Measurements from ENCODE around the gene EFHC2. TPM values are rescaled to one million over a fixed set of nuclear protein-coding genes. Genes with fewer than 3 reads are reported as not detected.
A peak's percentile ranks its signal among the peaks of the same experiment; 100 is the strongest.

Gene EFHC2
- total and polyA plus RNA-seq, 5 donors from 2014 or later = 0.14 to 1.1 (median 0.47) TPM

- no peak overlapping the region for H3K27ac ChIP-seq (ENCODE audit: insufficient read depth, low read length, poor library complexity, severe bottlenecking)
- H3K4me3 Mint-ChIP-seq = no peak overlapping the region
- no peaks in the 10 kb centered on the region for H3K36me3 ChIP-seq (ENCODE audit: control insufficient read depth, insufficient read depth, low read length)
- H3K27ac Mint-ChIP-seq = no peak overlapping the region
- no peaks in the 10 kb centered on the region for H3K36me3 Mint-ChIP-seq
- no peaks in the 10 kb centered on the region for H3K4me1 ChIP-seq (ENCODE audit: control insufficient read depth, insufficient read depth, low read length, poor library complexity, severe bottlenecking)
- H3K9me3 ChIP-seq (ENCODE audit: control insufficient read depth in 2 of 2, low read length in 2 of 2) = no peaks in the 10 kb centered on the region
- no peak for ATAC-seq (ENCODE audit: low read depth in 2 of 2)
- H3K27me3 Mint-ChIP-seq = peaks cover 5% of the 10 kb centered on the region
- no peak overlapping the region for H3K4me3 ChIP-seq (ENCODE audit: low read depth, low read length)
- H3K9me3 Mint-ChIP-seq = peaks cover 0 to 3% (median 0%) of the 10 kb centered on the region in 7 donors
- DNase-seq = no peak
- H3K4me1 Mint-ChIP-seq = no peaks in the 10 kb centered on the region
- H3K27me3 ChIP-seq (ENCODE audit: control insufficient read depth, insufficient read depth, low read length) = no peaks in the 10 kb centered on the region
Measured at GRCh38 chrX:44291468-44292092, 51.9 kb downstream of the EFHC2 start.

GRCh38 chrX:44290718-44291117, 52.8 kb downstream of the EFHC2 start:
- H3K4me3 Mint-ChIP-seq = no peak overlapping the region
- H3K27me3 Mint-ChIP-seq = peaks cover 5% of the 10 kb centered on the region
- H3K9me3 ChIP-seq (ENCODE audit: control insufficient read depth in 2 of 2, low read length in 2 of 2) = no peaks in the 10 kb centered on the region
- no peaks in the 10 kb centered on the region for H3K36me3 ChIP-seq (ENCODE audit: control insufficient read depth, insufficient read depth, low read length)
- H3K27ac ChIP-seq (ENCODE audit: insufficient read depth, low read length, poor library complexity, severe bottlenecking) = no peak overlapping the region
- H3K9me3 Mint-ChIP-seq = peaks cover 0 to 3% (median 0%) of the 10 kb centered on the region in 7 donors
- no peaks in the 10 kb centered on the region for H3K27me3 ChIP-seq (ENCODE audit: control insufficient read depth, insufficient read depth, low read length)
- no peaks in the 10 kb centered on the region for H3K36me3 Mint-ChIP-seq
- no peak overlapping the region for H3K4me3 ChIP-seq (ENCODE audit: low read depth, low read length)
- no peak overlapping the region for H3K27ac Mint-ChIP-seq
- ATAC-seq (ENCODE audit: low read depth in 2 of 2) = no peak
- no peaks in the 10 kb centered on the region for H3K4me1 Mint-ChIP-seq
- H3K4me1 ChIP-seq (ENCODE audit: control insufficient read depth, insufficient read depth, low read length, poor library complexity, severe bottlenecking) = no peaks in the 10 kb centered on the region
- DNase-seq = no peak

- Histone ChIP-seq H3K4me3 (ENCODE audit: low read depth, low read length) (no peak overlapping the region), H3K9me3 (ENCODE audit: control insufficient read depth in 2 of 2, low read length in 2 of 2) (no peaks in the 10 kb centered on the region), H3K27me3 (ENCODE audit: control insufficient read depth, insufficient read depth, low read length) (no peaks in the 10 kb centered on the region), H3K4me1 (ENCODE audit: control insufficient read depth, insufficient read depth, low read length, poor library complexity, severe bottlenecking) (no peaks in the 10 kb centered on the region), H3K27ac (ENCODE audit: insufficient read depth, low read length, poor library complexity, severe bottlenecking) (no peak overlapping the region), H3K36me3 (ENCODE audit: control insufficient read depth, insufficient read depth, low read length) (no peaks in the 10 kb centered on the region)
- Mint-ChIP-seq H3K27me3 (peaks cover 4% of the 10 kb centered on the region), H3K4me3 (no peak overlapping the region), H3K9me3 (no peaks in the 10 kb centered on the region), H3K36me3 (no peaks in the 10 kb centered on the region), H3K27ac (no peak overlapping the region), H3K4me1 (no peaks in the 10 kb centered on the region)
- DNase-seq (no peak), ATAC-seq (ENCODE audit: low read depth in 2 of 2) (no peak)
Measured at GRCh38 chrX:44282753-44283152, 60.7 kb downstream of the EFHC2 start.

DNA sequence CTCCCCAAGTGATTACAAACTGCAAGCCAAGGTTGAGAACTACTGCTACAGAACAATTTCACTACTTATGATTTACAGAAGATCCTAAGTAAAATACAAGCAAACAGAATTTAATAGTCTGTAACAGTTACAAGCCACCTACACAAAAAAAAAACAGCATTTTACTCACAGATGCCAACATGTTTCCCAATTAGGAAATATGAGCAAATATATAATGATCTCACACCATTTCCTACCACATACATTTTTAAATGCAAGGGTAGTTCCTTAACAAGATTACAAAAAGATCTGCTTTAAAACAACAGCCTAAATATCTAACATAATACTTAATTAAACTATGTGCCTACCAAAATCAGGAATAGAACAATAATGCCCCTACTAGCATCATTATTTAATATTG, 63.4 kb downstream of the EFHC2 start:
- no peaks in the 10 kb centered on the region for H3K27me3 ChIP-seq (ENCODE audit: control insufficient read depth, insufficient read depth, low read length)
- Mint-ChIP-seq H3K27me3 (peaks cover 4% of the 10 kb centered on the region), H3K36me3 (no peaks in the 10 kb centered on the region), H3K27ac (no peak overlapping the region), H3K9me3 (no peaks in the 10 kb centered on the region), H3K4me1 (peaks cover 1 to 3% (median 2%) of the 10 kb centered on the region in 4 donors), H3K4me3 (no peak overlapping the region)
- DNase-seq = no peak
- no peaks in the 10 kb centered on the region for H3K4me1 ChIP-seq (ENCODE audit: control insufficient read depth, insufficient read depth, low read length, poor library complexity, severe bottlenecking)
- no peak overlapping the region for H3K27ac ChIP-seq (ENCODE audit: insufficient read depth, low read length, poor library complexity, severe bottlenecking)
- H3K36me3 ChIP-seq (ENCODE audit: control insufficient read depth, insufficient read depth, low read length) = no peaks in the 10 kb centered on the region
- no peak overlapping the region for H3K4me3 ChIP-seq (ENCODE audit: low read depth, low read length)
- ATAC-seq (ENCODE audit: low read depth in 2 of 2) = no peak
- H3K9me3 ChIP-seq (ENCODE audit: control insufficient read depth in 2 of 2, low read length in 2 of 2) = no peaks in the 10 kb centered on the region

DNA sequence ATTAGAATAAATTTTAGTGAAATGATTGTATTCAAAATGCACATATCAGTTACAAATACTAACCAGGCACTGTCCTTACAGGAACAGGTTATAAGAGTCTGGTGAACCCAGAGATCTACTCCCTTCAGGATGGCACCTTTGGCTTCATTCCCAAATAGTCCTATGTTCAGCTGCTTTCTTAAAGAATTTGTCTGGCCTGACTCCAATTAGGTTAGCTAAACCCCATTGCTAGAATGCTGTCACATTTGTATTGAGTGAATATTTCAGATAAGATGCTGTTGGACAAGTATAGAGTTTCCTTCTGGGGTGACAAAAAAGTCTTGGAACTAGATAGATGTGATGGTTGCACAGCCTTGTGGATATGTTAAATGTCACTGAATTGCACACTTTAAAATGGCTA, 69.4 kb downstream of the EFHC2 start:
- H3K4me1 ChIP-seq (ENCODE audit: control insufficient read depth, insufficient read depth, low read length, poor library complexity, severe bottlenecking) = no peaks in the 10 kb centered on the region
- ATAC-seq (ENCODE audit: low read depth in 2 of 2) (no peak), DNase-seq (no peak)
- Mint-ChIP-seq H3K27ac (no peak overlapping the region), H3K4me3 (no peak overlapping the region), H3K27me3 (peaks cover 4% of the 10 kb centered on the region), H3K9me3 (peaks cover 0 to 8% (median 0%) of the 10 kb centered on the region in 7 donors), H3K4me1 (peaks cover 5 to 12% (median 7%) of the 10 kb centered on the region in 4 donors), H3K36me3 (peaks cover 4% of the 10 kb centered on the region)
- H3K4me3 ChIP-seq (ENCODE audit: low read depth, low read length) = no peak overlapping the region
- no peaks in the 10 kb centered on the region for H3K27me3 ChIP-seq (ENCODE audit: control insufficient read depth, insufficient read depth, low read length)
- H3K9me3 ChIP-seq (ENCODE audit: control insufficient read depth in 2 of 2, low read length in 2 of 2) = no peaks in the 10 kb centered on the region
- no peaks in the 10 kb centered on the region for H3K36me3 ChIP-seq (ENCODE audit: control insufficient read depth, insufficient read depth, low read length)
- no peak overlapping the region for H3K27ac ChIP-seq (ENCODE audit: insufficient read depth, low read length, poor library complexity, severe bottlenecking)

GRCh38 chrX:44267861-44268260, 75.6 kb downstream of the EFHC2 start:
- ATAC-seq (ENCODE audit: low read depth in 2 of 2) (no peak), DNase-seq (no peak)
- H3K4me1 ChIP-seq (ENCODE audit: control insufficient read depth, insufficient read depth, low read length, poor library complexity, severe bottlenecking) = peaks cover 13% of the 10 kb centered on the region
- Mint-ChIP-seq H3K27me3 (peaks cover 4% of the 10 kb centered on the region), H3K4me3 (peak overlapping the region in 1 of 4 donors; percentile 10), H3K36me3 (peaks cover 4% of the 10 kb centered on the region), H3K9me3 (peaks cover 0 to 8% (median 0%) of the 10 kb centered on the region in 7 donors), H3K27ac (no peak overlapping the region), H3K4me1 (peaks cover 9 to 28% (median 13%) of the 10 kb centered on the region in 4 donors)
- H3K27ac ChIP-seq (ENCODE audit: insufficient read depth, low read length, poor library complexity, severe bottlenecking) = no peak overlapping the region
- H3K36me3 ChIP-seq (ENCODE audit: control insufficient read depth, insufficient read depth, low read length) = no peaks in the 10 kb centered on the region
- no peaks in the 10 kb centered on the region for H3K27me3 ChIP-seq (ENCODE audit: control insufficient read depth, insufficient read depth, low read length)
- H3K4me3 ChIP-seq (ENCODE audit: low read depth, low read length) = no peak overlapping the region
- no peaks in the 10 kb centered on the region for H3K9me3 ChIP-seq (ENCODE audit: control insufficient read depth in 2 of 2, low read length in 2 of 2)

- Mint-ChIP-seq H3K27me3 (peaks cover 1% of the 10 kb centered on the region), H3K9me3 (peaks cover 0 to 8% (median 0%) of the 10 kb centered on the region in 7 donors), H3K4me1 (peaks cover 9 to 26% (median 12%) of the 10 kb centered on the region in 4 donors), H3K27ac (no peak overlapping the region), H3K36me3 (peaks cover 4% of the 10 kb centered on the region), H3K4me3 (no peak overlapping the region)
- no peaks in the 10 kb centered on the region for H3K9me3 ChIP-seq (ENCODE audit: control insufficient read depth in 2 of 2, low read length in 2 of 2)
- peaks cover 13% of the 10 kb centered on the region for H3K4me1 ChIP-seq (ENCODE audit: control insufficient read depth, insufficient read depth, low read length, poor library complexity, severe bottlenecking)
- ATAC-seq (ENCODE audit: low read depth in 2 of 2) (no peak), DNase-seq (no peak)
- no peaks in the 10 kb centered on the region for H3K27me3 ChIP-seq (ENCODE audit: control insufficient read depth, insufficient read depth, low read length)
- H3K36me3 ChIP-seq (ENCODE audit: control insufficient read depth, insufficient read depth, low read length) = no peaks in the 10 kb centered on the region
- H3K4me3 ChIP-seq (ENCODE audit: low read depth, low read length) = no peak overlapping the region
- no peak overlapping the region for H3K27ac ChIP-seq (ENCODE audit: insufficient read depth, low read length, poor library complexity, severe bottlenecking)
Measured at GRCh38 chrX:44267116-44267515, 76.4 kb downstream of the EFHC2 start.

DNA sequence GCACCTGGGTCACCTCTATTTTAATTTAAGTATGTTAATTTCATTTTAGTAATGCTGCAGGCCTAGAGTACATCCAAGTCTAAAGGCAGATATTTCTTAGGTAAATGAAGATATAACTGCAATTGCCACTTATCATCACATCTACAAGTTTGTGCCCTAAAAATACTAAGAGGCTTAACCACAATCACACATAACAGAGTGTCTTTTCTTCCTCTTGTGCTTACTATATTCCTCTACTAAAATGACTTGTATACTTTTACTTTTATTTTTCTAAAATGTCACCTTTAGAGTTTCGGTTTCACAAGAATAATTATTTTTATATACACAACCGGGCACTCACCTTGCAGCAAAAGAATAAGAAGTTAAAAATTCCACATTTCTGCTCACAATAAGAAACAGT, 77.9 kb downstream of the EFHC2 start:
- Histone ChIP-seq H3K27ac (ENCODE audit: insufficient read depth, low read length, poor library complexity, severe bottlenecking) (no peak overlapping the region), H3K9me3 (ENCODE audit: control insufficient read depth in 2 of 2, low read length in 2 of 2) (no peaks in the 10 kb centered on the region), H3K4me1 (ENCODE audit: control insufficient read depth, insufficient read depth, low read length, poor library complexity, severe bottlenecking) (peaks cover 14% of the 10 kb centered on the region), H3K4me3 (ENCODE audit: low read depth, low read length) (peak overlapping the region; percentile 48), H3K27me3 (ENCODE audit: control insufficient read depth, insufficient read depth, low read length) (no peaks in the 10 kb centered on the region), H3K36me3 (ENCODE audit: control insufficient read depth, insufficient read depth, low read length) (no peaks in the 10 kb centered on the region)
- peak overlapping the region in 1 of 3 donors; percentile 58 for H3K27ac Mint-ChIP-seq
- ATAC-seq (ENCODE audit: low read depth in 2 of 2) = no peak
- peak in 1 of 3 donors; percentile 47 for DNase-seq
- H3K27me3 Mint-ChIP-seq = peaks cover 4% of the 10 kb centered on the region
- peaks cover 4% of the 10 kb centered on the region for H3K36me3 Mint-ChIP-seq
- peak overlapping the region; percentile 1 to 27 (median 26) for H3K4me3 Mint-ChIP-seq
- H3K9me3 Mint-ChIP-seq = peaks cover 0 to 8% (median 0%) of the 10 kb centered on the region in 7 donors
- H3K4me1 Mint-ChIP-seq = peaks cover 9 to 26% (median 12%) of the 10 kb centered on the region in 4 donors

Data from CD4-positive, CD25-positive, alpha-beta regulatory T cell (primary cell).